Esophagus muscularis mucosa (tissue), 4 donors: ENCODE data around the gene CCDC74A.
"Not testable (repeated sequence)": the region's sequence is repeated elsewhere in the genome, so short reads cannot be mapped to it uniquely, and the experiment has no call there.

Source experiments
- CTCF ChIP-seq, 3 experiments: fragments of 200-600 bp in 2 of 3; fragments of 450-650 bp in 1 of 3; sonication (generic) in 2 of 3; IDR thresholded peaks; one replicate each; pipeline ENCODE4 v1.5.1; 2017 to 2019; ENCODE audit warnings: antibody characterized with exemption in 3 of 3, mild to moderate bottlenecking in 2 of 3, moderate library complexity in 1 of 3
- EP300 ChIP-seq: sonication (generic); formaldehyde crosslinking; IDR thresholded peaks from one replicate; pipeline ENCODE4 v1.6.1; 2017; ENCODE audit warnings: antibody characterized with exemption
- POLR2A ChIP-seq: fragments of 450-650 bp; IDR thresholded peaks from one replicate; pipeline ENCODE4 v1.6.1; 2017; ENCODE audit warnings: antibody characterized with exemption, moderate library complexity, mild to moderate bottlenecking, low read depth

- not testable (repeated sequence) for TF ChIP-seq POLR2A; CTCF (IDR thresholded peaks at IDR 0.05); EP300
Measured at GRCh38 chr2:131514408-131515166, 13.1 kb upstream of the CCDC74A start.
